Activated CD4-positive, alpha-beta memory T cell treated with anti-CD3 and anti-CD28 coated beads for 36 hours (primary cell): ENCODE results near the gene SLC23A2. TPM values are rescaled to one million over a fixed set of nuclear protein-coding genes. Genes with fewer than 3 reads are reported as not detected.
A peak's percentile ranks its signal among the peaks of the same experiment; 100 is the strongest.

ENCODE experiments used
- CTCF ChIA-PET: fragments of 350-600 bp; sonication (Branson Sonifier 250); formaldehyde crosslinking; loops from one replicate; lab custom pipeline; 2021; ENCODE audit warnings: antibody characterized with exemption, inconsistent platforms; lab: Charles Lee
- POLR2A ChIA-PET: fragments of 350-600 bp; sonication (Branson Sonifier 250); formaldehyde crosslinking; loops from one replicate; lab custom pipeline; 2021; ENCODE audit warnings: antibody characterized with exemption; lab: Charles Lee
- DNase-seq: peaks from one replicate; pipeline ENCODE4 v3.0.0-alpha.2; 2020
- H3K27ac Mint-ChIP-seq: one replicate; pipeline ENCODE4 v1.8.0; 2021; ENCODE audit warnings: mixed read lengths
- H3K27me3 Mint-ChIP-seq: one replicate; pipeline ENCODE4 v1.8.0; 2021; ENCODE audit warnings: mixed read lengths
- H3K36me3 Mint-ChIP-seq: one replicate; pipeline ENCODE4 v1.8.0; 2021; ENCODE audit warnings: mixed read lengths
- H3K4me1 Mint-ChIP-seq: one replicate; pipeline ENCODE4 v1.8.0; 2021; ENCODE audit warnings: low read depth, mixed read lengths
- H3K4me3 Mint-ChIP-seq: one replicate; pipeline ENCODE4 v1.8.0; 2021; ENCODE audit warnings: mild to moderate bottlenecking, mixed read lengths
- H3K9me3 Mint-ChIP-seq: one replicate; pipeline ENCODE4 v1.8.0; 2021; ENCODE audit warnings: mixed read lengths
- intact Hi-C: fragments of 100-400 bp; cut with micrococcal nuclease; formaldehyde crosslinking; loops from one replicate; pipeline ENCODE4 v1.15.1; 2023
- total RNA-seq, 2 experiments: library from RNA; stranded (reverse); gene quantifications; one replicate each; pipeline ENCODE4 v1.2.3, GENCODE V29; 2021

Gene SLC23A2
- total RNA-seq, 2 experiments from 2014 or later: 14.0 to 14.9 TPM

DNA sequence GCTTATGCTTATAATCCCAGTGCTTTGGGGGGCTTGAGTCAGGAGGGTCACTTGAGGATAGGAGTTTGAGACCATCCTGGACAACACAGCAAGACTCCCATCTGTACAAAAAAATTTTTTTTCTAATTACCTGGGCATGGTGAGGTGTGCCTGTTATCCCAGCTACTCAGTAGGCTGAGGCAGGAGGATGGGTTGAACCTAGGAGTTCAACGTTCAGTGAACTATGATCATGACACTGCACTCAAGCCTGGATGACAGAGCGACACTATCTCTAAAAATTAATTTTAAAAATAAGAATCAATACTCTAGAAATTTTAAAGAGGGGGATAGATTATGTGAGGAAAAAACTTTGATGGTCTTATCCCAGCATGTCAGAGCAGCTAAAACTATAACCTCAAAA lies 44.1 kb downstream of the SLC23A2 start:
- intact Hi-C loops: loop anchor here (2.0 kb wide), 1 partner anchor 144 kb away; no protein-coding TSS in a partner anchor
- no peak overlapping the region for H3K27ac Mint-ChIP-seq
- H3K4me3 Mint-ChIP-seq: no peak overlapping the region
- CTCF ChIA-PET: interaction anchor here (1.2 to 4.2 kb wide), 5 partner anchors 10 to 216 kb away, joined by 3 to 44 read pairs (median 11); no protein-coding TSS in a partner anchor
- POLR2A ChIA-PET: interaction anchor here (1.0 kb wide), 1 partner anchor 295 kb away, joined by 3 read pairs; no protein-coding TSS in a partner anchor
- H3K27me3 Mint-ChIP-seq: no peaks in the 10 kb centered on the region
- peaks cover 3% of the 10 kb centered on the region for H3K36me3 Mint-ChIP-seq
- no peak for DNase-seq
- peaks cover 22% of the 10 kb centered on the region for H3K4me1 Mint-ChIP-seq
- peaks cover 2% of the 10 kb centered on the region for H3K9me3 Mint-ChIP-seq

GRCh38 chr20:4956200-4956810 lies 45.0 kb downstream of the SLC23A2 start:
- DNase-seq: no peak
- Mint-ChIP-seq H3K36me3 (peaks cover 4% of the 10 kb centered on the region), H3K4me1 (peaks cover 16% of the 10 kb centered on the region), H3K4me3 (no peak overlapping the region), H3K27ac (no peak overlapping the region), H3K27me3 (no peaks in the 10 kb centered on the region), H3K9me3 (peaks cover 4% of the 10 kb centered on the region)
- ChIA-PET POLR2A (interaction anchor here (1.0 kb wide), 1 partner anchor 294 kb away, joined by 3 read pairs; no protein-coding TSS in a partner anchor), CTCF (interaction anchor here (0.6 to 4.2 kb wide), 35 partner anchors 9 to 292 kb away, joined by 3 to 44 read pairs (median 4); no protein-coding TSS in a partner anchor)
- intact Hi-C loops: loop anchor here (1.0 to 2.0 kb wide), 2 partner anchors 144 to 215 kb away; no protein-coding TSS in a partner anchor

- H3K9me3 Mint-ChIP-seq: peaks cover 4% of the 10 kb centered on the region
- H3K4me1 Mint-ChIP-seq: peaks cover 30% of the 10 kb centered on the region
- no peak overlapping the region for H3K27ac Mint-ChIP-seq
- ChIA-PET POLR2A (no interaction called here), CTCF (interaction anchor here (0.6 to 4.2 kb wide), 3 partner anchors 146 to 215 kb away, joined by 3 to 44 read pairs (median 29); no protein-coding TSS in a partner anchor)
- H3K36me3 Mint-ChIP-seq: peaks cover 4% of the 10 kb centered on the region
- DNase-seq: no peak
- no peaks in the 10 kb centered on the region for H3K27me3 Mint-ChIP-seq
- intact Hi-C loops: no loop called here
- H3K4me3 Mint-ChIP-seq: no peak overlapping the region
These were observed 47.4 kb downstream of the SLC23A2 start for GRCh38 chr20:4953881-4954280.

DNA sequence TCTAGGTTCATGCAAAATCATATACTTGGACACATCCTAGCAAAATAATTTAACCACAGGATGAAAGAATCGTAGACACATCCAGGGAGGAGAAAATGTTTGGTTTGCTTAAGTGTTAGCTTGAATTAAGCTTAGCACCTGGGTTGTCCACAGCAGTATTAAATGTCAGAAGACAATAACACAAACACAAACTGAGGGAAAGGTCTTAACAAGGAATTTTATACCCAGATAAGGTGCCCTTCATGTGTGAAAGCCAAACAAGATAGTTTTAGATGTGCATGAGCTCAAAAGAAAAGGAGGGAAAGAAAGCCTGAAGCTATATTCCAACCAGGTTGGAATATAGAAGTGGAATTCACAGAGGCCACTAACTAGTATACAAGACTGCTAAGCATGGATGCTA lies 49.1 kb downstream of the SLC23A2 start:
- POLR2A ChIA-PET: no interaction called here
- intact Hi-C loops: no loop called here

DNA sequence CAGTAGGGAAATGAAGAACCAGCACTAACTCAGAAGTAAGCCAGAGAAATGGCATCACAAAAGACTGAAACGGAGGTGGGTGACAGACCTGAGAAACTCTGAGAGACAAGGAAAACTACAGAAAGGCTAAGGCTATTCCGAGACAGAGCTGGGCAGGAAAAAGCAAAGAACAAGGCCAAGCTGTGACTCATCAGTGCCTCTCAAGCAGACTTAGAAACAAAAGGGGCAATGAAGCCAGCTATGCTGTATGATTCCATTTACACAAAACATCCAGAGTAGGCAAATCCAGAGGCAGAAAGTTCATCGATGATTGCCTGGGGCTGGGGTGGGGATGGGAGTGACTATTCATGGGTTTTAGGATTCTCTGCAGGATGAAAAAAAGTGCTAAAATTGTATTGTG lies 50.0 kb downstream of the SLC23A2 start:
- no peak overlapping the region for H3K4me3 Mint-ChIP-seq
- peaks cover 4% of the 10 kb centered on the region for H3K9me3 Mint-ChIP-seq
- intact Hi-C loops: loop anchor here (2.0 kb wide), 1 partner anchor 136 kb away; no protein-coding TSS in a partner anchor
- no peak overlapping the region for H3K27ac Mint-ChIP-seq
- CTCF ChIA-PET: interaction anchor here (1.9 to 2.3 kb wide), 2 partner anchors 176 to 210 kb away, joined by 4 to 7 read pairs; partner anchors contain the start of gene CDS2
- peaks cover 11% of the 10 kb centered on the region for H3K36me3 Mint-ChIP-seq
- peaks cover 42% of the 10 kb centered on the region for H3K4me1 Mint-ChIP-seq
- POLR2A ChIA-PET: no interaction called here
- DNase-seq: no peak
- no peaks in the 10 kb centered on the region for H3K27me3 Mint-ChIP-seq

More for the DNA sequence above, 49.1 kb downstream of the SLC23A2 start:
- Mint-ChIP-seq H3K36me3 (peaks cover 9% of the 10 kb centered on the region), H3K4me3 (no peak overlapping the region), H3K4me1 (peaks cover 38% of the 10 kb centered on the region), H3K27ac (no peak overlapping the region), H3K9me3 (peaks cover 4% of the 10 kb centered on the region), H3K27me3 (no peaks in the 10 kb centered on the region)
- no peak for DNase-seq
- CTCF ChIA-PET: interaction anchor here (0.6 to 1.9 kb wide), 3 partner anchors 165 to 212 kb away, joined by 3 to 4 read pairs (median 4); partner anchors contain the start of gene CDS2

GRCh38 chr20:4950841-4951240 lies 50.5 kb downstream of the SLC23A2 start:
- POLR2A ChIA-PET: no interaction called here
- H3K27ac Mint-ChIP-seq: no peak overlapping the region
- no peak overlapping the region for H3K4me3 Mint-ChIP-seq
- H3K9me3 Mint-ChIP-seq: peaks cover 4% of the 10 kb centered on the region
- intact Hi-C loops: loop anchor here (2.0 kb wide), 1 partner anchor 136 kb away; no protein-coding TSS in a partner anchor
- peaks cover 40% of the 10 kb centered on the region for H3K4me1 Mint-ChIP-seq
- CTCF ChIA-PET: interaction anchor here (0.8 to 2.3 kb wide), 4 partner anchors 166 to 210 kb away, joined by 3 to 7 read pairs (median 4); partner anchors contain the start of gene CDS2
- H3K27me3 Mint-ChIP-seq: no peaks in the 10 kb centered on the region
- DNase-seq: no peak
- peaks cover 11% of the 10 kb centered on the region for H3K36me3 Mint-ChIP-seq

- CTCF ChIA-PET: interaction anchor here (0.8 to 2.3 kb wide), 8 partner anchors 106 to 230 kb away, joined by 3 to 7 read pairs (median 3); no protein-coding TSS in a partner anchor
- intact Hi-C loops: loop anchor here (2.0 kb wide), 1 partner anchor 136 kb away; no protein-coding TSS in a partner anchor
- POLR2A ChIA-PET: interaction anchor here (0.6 kb wide), 2 partner anchors 187 to 732 kb away, joined by 3 read pairs; no protein-coding TSS in a partner anchor
- H3K4me3 Mint-ChIP-seq: peak overlapping the region; percentile 31
- DNase-seq: no peak
- peaks cover 4% of the 10 kb centered on the region for H3K9me3 Mint-ChIP-seq
- no peaks in the 10 kb centered on the region for H3K27me3 Mint-ChIP-seq
- peaks cover 11% of the 10 kb centered on the region for H3K36me3 Mint-ChIP-seq
- H3K27ac Mint-ChIP-seq: peak overlapping the region; percentile 60
- H3K4me1 Mint-ChIP-seq: peaks cover 40% of the 10 kb centered on the region
These were observed 50.9 kb downstream of the SLC23A2 start for GRCh38 chr20:4950437-4950836.

GRCh38 chr20:4949833-4950178 lies 51.5 kb downstream of the SLC23A2 start:
- H3K4me1 Mint-ChIP-seq: peaks cover 40% of the 10 kb centered on the region
- H3K36me3 Mint-ChIP-seq: peaks cover 11% of the 10 kb centered on the region
- no peaks in the 10 kb centered on the region for H3K27me3 Mint-ChIP-seq
- peak overlapping the region; percentile 59 for H3K4me3 Mint-ChIP-seq
- peaks cover 4% of the 10 kb centered on the region for H3K9me3 Mint-ChIP-seq
- ChIA-PET POLR2A (interaction anchor here (0.6 to 1.0 kb wide), 3 partner anchors 135 to 731 kb away, joined by 3 to 4 read pairs (median 3); no protein-coding TSS in a partner anchor), CTCF (interaction anchor here (1.0 to 2.3 kb wide), 8 partner anchors 107 to 229 kb away, joined by 3 to 7 read pairs (median 3); no protein-coding TSS in a partner anchor)
- peak; percentile 68 for DNase-seq
- peak overlapping the region; percentile 60 for H3K27ac Mint-ChIP-seq
- intact Hi-C loops: loop anchor here (2.0 kb wide), 1 partner anchor 135 kb away; no protein-coding TSS in a partner anchor

DNA sequence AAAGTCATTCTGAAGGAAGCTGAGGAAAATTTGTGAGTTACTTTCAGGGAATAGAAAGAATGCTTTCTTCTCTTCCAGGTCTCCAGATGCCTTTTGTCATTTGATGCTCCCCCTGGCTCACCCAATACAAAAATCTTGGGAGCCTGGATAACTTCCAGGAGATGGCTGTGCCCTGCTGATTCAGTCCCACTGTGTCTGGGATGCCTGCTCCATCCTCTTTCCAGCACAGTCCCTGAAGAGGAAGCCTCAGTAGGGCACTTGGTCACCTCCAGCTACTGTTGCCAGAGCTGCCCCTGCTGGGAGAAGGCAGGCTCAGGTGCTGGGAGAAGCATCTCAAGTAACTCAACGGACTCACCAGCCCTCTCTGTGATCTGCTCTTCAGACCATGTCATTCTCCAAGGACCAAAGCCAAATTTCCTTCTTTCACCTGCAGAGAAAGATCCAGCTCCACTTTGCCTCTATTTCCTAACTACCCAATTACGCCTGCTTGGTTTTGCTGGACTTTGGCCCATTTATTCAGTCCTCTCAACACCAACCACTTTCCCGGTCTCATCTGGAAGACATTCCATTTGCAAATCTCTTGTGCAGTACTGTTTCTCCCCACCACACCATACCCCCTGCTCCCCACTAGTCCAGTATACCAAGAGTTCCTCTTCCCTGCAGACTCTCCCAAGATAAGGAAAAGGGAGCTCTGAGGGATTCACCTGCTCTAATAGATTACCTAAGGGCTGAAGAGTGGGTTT lies 53.3 kb downstream of the SLC23A2 start:
- Mint-ChIP-seq H3K4me1 (peaks cover 40% of the 10 kb centered on the region), H3K4me3 (no peak overlapping the region), H3K27ac (no peak overlapping the region), H3K36me3 (peaks cover 11% of the 10 kb centered on the region), H3K27me3 (no peaks in the 10 kb centered on the region), H3K9me3 (peaks cover 4% of the 10 kb centered on the region)
- intact Hi-C loops: no loop called here
- DNase-seq: no peak
- POLR2A ChIA-PET: no interaction called here
- CTCF ChIA-PET: interaction anchor here (0.9 to 2.2 kb wide), 3 partner anchors 8 to 168 kb away, joined by 3 to 11 read pairs (median 7); no protein-coding TSS in a partner anchor

DNA sequence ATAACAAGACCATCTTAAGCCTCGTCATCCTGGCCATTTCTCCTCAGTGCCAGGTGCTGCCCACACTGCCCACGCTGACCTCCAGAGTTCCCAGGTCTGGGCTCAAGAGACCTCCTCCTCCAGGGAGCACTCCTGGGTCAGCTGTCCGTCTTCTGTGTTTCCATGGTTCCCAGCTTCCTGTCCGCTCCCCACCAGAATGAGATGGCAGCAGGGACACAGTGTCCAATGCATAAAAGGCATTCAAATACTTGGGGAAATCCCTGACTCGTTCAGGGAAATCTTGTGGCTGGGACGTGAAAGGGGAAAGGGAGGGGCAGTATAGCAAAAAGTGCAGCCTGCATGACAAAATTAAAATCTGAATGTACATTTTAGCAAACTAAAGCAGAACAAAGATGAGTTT lies 54.3 kb downstream of the SLC23A2 start:
- Mint-ChIP-seq H3K36me3 (peaks cover 6% of the 10 kb centered on the region), H3K9me3 (no peaks in the 10 kb centered on the region), H3K27ac (no peak overlapping the region), H3K4me1 (peaks cover 46% of the 10 kb centered on the region), H3K27me3 (no peaks in the 10 kb centered on the region), H3K4me3 (no peak overlapping the region)
- CTCF ChIA-PET: interaction anchor here (0.9 to 2.2 kb wide), 2 partner anchors 9 to 167 kb away, joined by 3 to 11 read pairs; no protein-coding TSS in a partner anchor
- intact Hi-C loops: no loop called here
- POLR2A ChIA-PET: no interaction called here
- DNase-seq: peak; percentile 31

GRCh38 chr20:4946585-4946984 lies 54.7 kb downstream of the SLC23A2 start:
- no peak overlapping the region for H3K4me3 Mint-ChIP-seq

More at GRCh38 chr20:4946585-4946984, 54.7 kb downstream of the SLC23A2 start:
- intact Hi-C loops: no loop called here
- peaks cover 6% of the 10 kb centered on the region for H3K36me3 Mint-ChIP-seq
- no peak for DNase-seq
- H3K4me1 Mint-ChIP-seq: peaks cover 48% of the 10 kb centered on the region
- H3K27ac Mint-ChIP-seq: no peak overlapping the region
- ChIA-PET CTCF (interaction anchor here (2.2 kb wide), 1 partner anchor 10 kb away, joined by 11 read pairs; no protein-coding TSS in a partner anchor), POLR2A (no interaction called here)
- no peaks in the 10 kb centered on the region for H3K27me3 Mint-ChIP-seq
- H3K9me3 Mint-ChIP-seq: no peaks in the 10 kb centered on the region
